HFFc6 (cell line): Measurements from ENCODE around the gene RPH3AL. TPM values are rescaled to one million over a fixed set of nuclear protein-coding genes. Genes with fewer than 3 reads are reported as not detected.
"Not testable (repeated sequence)": the region's sequence is repeated elsewhere in the genome, so short reads cannot be mapped to it uniquely, and the experiment has no call there.

ENCODE experiments used
- DNase-seq: peaks from one replicate; pipeline ENCODE4 v3.0.0-alpha.2; 2018
- H3K27ac Mint-ChIP-seq: 2 replicates; pipeline ENCODE4 v1.8.0; 2020; ENCODE audit warnings: mild to moderate bottlenecking, mixed read lengths
- H3K27me3 Mint-ChIP-seq: 2 replicates; pipeline ENCODE4 v1.8.0; 2021; ENCODE audit warnings: mild to moderate bottlenecking, moderate library complexity, mixed read lengths; ENCODE audit not compliant: insufficient read depth
- H3K36me3 Mint-ChIP-seq: 2 replicates; pipeline ENCODE4 v1.8.0; 2021; ENCODE audit warnings: low read depth, mixed read lengths
- H3K4me1 Mint-ChIP-seq: 2 replicates; pipeline ENCODE4 v1.8.0; 2020; ENCODE audit warnings: low read depth, mixed read lengths
- H3K4me3 Mint-ChIP-seq: 2 replicates; pipeline ENCODE4 v1.8.0; 2020; ENCODE audit warnings: mild to moderate bottlenecking, moderate library complexity, mixed read lengths
- H3K9me3 Mint-ChIP-seq: 2 replicates; pipeline ENCODE4 v1.8.0; 2020; ENCODE audit warnings: mild to moderate bottlenecking, mixed read lengths
- CTCF ChIP-seq: fragments of 200-600 bp; sonication (generic); IDR thresholded peaks from 2 replicates; pipeline ENCODE4 v1.5.0; 2021; ENCODE audit warnings: antibody characterized with exemption, mild to moderate bottlenecking
- total RNA-seq, 6 experiments: library from RNA; stranded (reverse); fragmentation: NEBNext Ultra II Directional; extraction: Animal tissue kit (Norgen Biotek cat#: 25700); gene quantifications; 2 replicates in 1 of 6; 3 replicates in 5 of 6; pipeline ENCODE4 v1.2.3, GENCODE V29; 2021

Gene RPH3AL
- total RNA-seq, 6 experiments from 2014 or later, result 1.4 to 2.4 (median 2.0) TPM

- H3K36me3 Mint-ChIP-seq, result no peaks in the 10 kb centered on the region
- H3K9me3 Mint-ChIP-seq, result peaks cover 4% of the 10 kb centered on the region; the same call in 1 of the 2 replicates
- no peak for DNase-seq
- H3K4me1 Mint-ChIP-seq, result no peaks in the 10 kb centered on the region
- no peak for TF ChIP-seq CTCF
- no peak overlapping the region for H3K27ac Mint-ChIP-seq
- no peak overlapping the region for H3K4me3 Mint-ChIP-seq
- H3K27me3 Mint-ChIP-seq, result peaks cover 57% of the 10 kb centered on the region
These were observed 153.4 kb downstream of the RPH3AL start for GRCh38 chr17:199191-199604.

- not testable (repeated sequence) for H3K4me1 Mint-ChIP-seq, DNase-seq, H3K27ac Mint-ChIP-seq, H3K9me3 Mint-ChIP-seq, H3K36me3 Mint-ChIP-seq, H3K4me3 Mint-ChIP-seq
- H3K27me3 Mint-ChIP-seq, result peaks cover 54% of the 10 kb centered on the region
These were observed 154.4 kb downstream of the RPH3AL start for GRCh38 chr17:198225-198624.

GRCh38 chr17:197352-197751 is 155.3 kb downstream of the RPH3AL start:
- no peak for DNase-seq
- Mint-ChIP-seq H3K27me3 (peaks cover 49% of the 10 kb centered on the region), H3K27ac (no peak overlapping the region), H3K36me3 (no peaks in the 10 kb centered on the region), H3K9me3 (peaks cover 4% of the 10 kb centered on the region; the same call in 1 of the 2 replicates), H3K4me1 (no peaks in the 10 kb centered on the region), H3K4me3 (no peak overlapping the region)
- no peak for TF ChIP-seq CTCF

GRCh38 chr17:194828-195602 is 157.6 kb downstream of the RPH3AL start:
- peaks cover 40% of the 10 kb centered on the region for H3K27me3 Mint-ChIP-seq
- no peak for DNase-seq
- no peaks in the 10 kb centered on the region for H3K4me1 Mint-ChIP-seq

GRCh38 chr17:193841-194806 is 158.5 kb downstream of the RPH3AL start:
- no peak for DNase-seq
- Mint-ChIP-seq H3K9me3 (peaks cover 11% of the 10 kb centered on the region; the same call in 1 of the 2 replicates), H3K27me3 (peaks cover 33% of the 10 kb centered on the region), H3K27ac (no peak overlapping the region), H3K4me1 (no peaks in the 10 kb centered on the region), H3K4me3 (no peak overlapping the region), H3K36me3 (no peaks in the 10 kb centered on the region)
- no peak for TF ChIP-seq CTCF

More at GRCh38 chr17:194828-195602, 157.6 kb downstream of the RPH3AL start:
- H3K36me3 Mint-ChIP-seq, result no peaks in the 10 kb centered on the region
- no peak overlapping the region for H3K4me3 Mint-ChIP-seq
- TF ChIP-seq CTCF, result no peak
- H3K27ac Mint-ChIP-seq, result no peak overlapping the region
- peaks cover 11% of the 10 kb centered on the region; the same call in 1 of the 2 replicates for H3K9me3 Mint-ChIP-seq
